Esophagus (tissue), 2 donors: ENCODE results near the gene CSAG3. TPM values are rescaled to one million over a fixed set of nuclear protein-coding genes. Genes with fewer than 3 reads are reported as not detected.
"Not testable (repeated sequence)": the region's sequence is repeated elsewhere in the genome, so short reads cannot be mapped to it uniquely, and the experiment has no call there.

Source experiments
- H3K27ac ChIP-seq, 2 donors: one replicate each; pipeline ENCODE4 v1.5.1; 2013; ENCODE audit warnings: low read depth in 2 of 2, mild to moderate bottlenecking in 2 of 2, inconsistent platforms in 1 of 2, low read length in 1 of 2, moderate library complexity in 1 of 2
- H3K27me3 ChIP-seq, 2 donors: one replicate each; pipeline ENCODE4 v1.6.1; 2013; ENCODE audit warnings: low read length in 2 of 2, control low read depth in 1 of 2, mild to moderate bottlenecking in 1 of 2; ENCODE audit not compliant: insufficient read depth in 2 of 2, control insufficient read depth in 1 of 2
- H3K36me3 ChIP-seq, 2 donors: one replicate each; pipeline ENCODE4 v1.6.1; 2013; ENCODE audit warnings: low read length in 1 of 2; ENCODE audit not compliant: control insufficient read depth in 2 of 2, insufficient read depth in 2 of 2
- H3K4me1 ChIP-seq, 2 donors: one replicate each; pipeline ENCODE4 v1.6.1; 2013; ENCODE audit warnings: low read length in 1 of 2; ENCODE audit not compliant: control insufficient read depth in 2 of 2, insufficient read depth in 2 of 2
- H3K4me3 ChIP-seq, 2 donors: one replicate each; pipeline ENCODE4 v1.5.1; 2013; ENCODE audit warnings: low read length in 2 of 2, mild to moderate bottlenecking in 2 of 2, low read depth in 1 of 2, moderate library complexity in 1 of 2
- H3K9me3 ChIP-seq, 2 donors: one replicate each; pipeline ENCODE4 v1.6.1; 2013; ENCODE audit warnings: mild to moderate bottlenecking in 2 of 2, low read depth in 1 of 2, low read length in 1 of 2, moderate library complexity in 1 of 2; ENCODE audit not compliant: control insufficient read depth in 2 of 2, insufficient read depth in 1 of 2
- WGBS, 2 donors: extraction: QIAGEN DNeasy Blood & Tissue Kit; methylation state at CpG; one replicate each; pipeline ENCODE4 v1.1.7; 2013; 5-methylcytosine and 5-hydroxymethylcytosine counted together
- polyA plus RNA-seq, 2 donors: library from polyadenylated mRNA; stranded (reverse); fragments of 200-250 nt; gene quantifications; one replicate each; pipeline ENCODE4 v1.2.3, GENCODE V29; 2013
- donor health status: healthy with polysubstance abuse.
- donor health status: Bipolar disorder and iron deficiency.

Gene CSAG3
- polyA plus RNA-seq, 2 donors: not detected

GRCh38 chrX:152738560-152738959 is 20.5 kb upstream of the CSAG3 start:
- WGBS, 2 donors: 83 to 90% methylated on average over 5 of the region's 5 CpGs
- H3K36me3 ChIP-seq: no peaks in the 10 kb centered on the region

GRCh38 chrX:152753686-152754650 is 5.0 kb upstream of the CSAG3 start, which contains the start of gene MAGEA2:
Gene MAGEA2 (minus strand): TSS chrX:152753842. CDS start chrX:152751363, 2,479 bp downstream.
- H3K27me3 ChIP-seq, H3K9me3 ChIP-seq, H3K4me1 ChIP-seq, H3K36me3 ChIP-seq, H3K4me3 ChIP-seq, H3K27ac ChIP-seq: not testable (repeated sequence)
- WGBS, 2 donors: no CpG with 5 or more reads among the region's 35 CpGs

More at GRCh38 chrX:152738560-152738959, 20.5 kb upstream of the CSAG3 start:
- peaks cover 0 to 2% of the 10 kb centered on the region in 2 donors for H3K9me3 ChIP-seq
- no peak overlapping the region for H3K4me3 ChIP-seq
- no peaks in the 10 kb centered on the region for H3K4me1 ChIP-seq
- H3K27me3 ChIP-seq: no peaks in the 10 kb centered on the region
- H3K27ac ChIP-seq: no peak overlapping the region

- not testable (repeated sequence) for H3K4me1 ChIP-seq, H3K9me3 ChIP-seq, H3K4me3 ChIP-seq, H3K36me3 ChIP-seq, H3K27me3 ChIP-seq, H3K27ac ChIP-seq
- WGBS, 2 donors: no CpG with 5 or more reads among the region's 5 CpGs
These were observed 4.1 kb upstream of the CSAG3 start for GRCh38 chrX:152754871-152755270.

DNA sequence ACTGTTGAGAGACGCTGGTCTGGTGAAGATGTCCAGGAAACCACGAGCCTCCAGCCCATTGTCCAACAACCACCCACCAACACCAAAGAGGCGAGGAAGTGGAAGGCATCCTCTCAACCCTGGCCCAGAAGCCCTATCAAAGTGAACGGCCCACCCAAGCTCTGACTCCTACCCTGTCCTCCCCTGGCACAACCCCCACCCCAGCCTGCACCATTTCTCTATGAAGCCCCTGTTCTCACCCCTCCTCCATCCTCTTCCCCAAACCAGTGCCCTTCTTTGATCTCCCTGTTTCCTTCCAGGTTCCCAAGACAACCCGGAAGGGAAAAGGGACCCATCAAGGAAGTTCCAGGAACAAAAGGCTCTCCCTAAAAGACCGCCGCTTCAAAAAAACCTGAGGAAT is 526 bp downstream of the CSAG3 start:
- WGBS, 2 donors: 65 to 69% methylated on average over 1 to 5 of the region's 7 CpGs
- H3K27me3 ChIP-seq, H3K27ac ChIP-seq, H3K9me3 ChIP-seq, H3K36me3 ChIP-seq, H3K4me1 ChIP-seq, H3K4me3 ChIP-seq: not testable (repeated sequence)

- not testable (repeated sequence) for H3K4me3 ChIP-seq, H3K27me3 ChIP-seq, H3K27ac ChIP-seq, H3K4me1 ChIP-seq, H3K9me3 ChIP-seq, H3K36me3 ChIP-seq
- 56 to 93% methylated on average over 2 to 4 of the region's 7 CpGs for WGBS, 2 donors
These were observed 2.6 kb downstream of the CSAG3 start for GRCh38 chrX:152761582-152761981.

DNA sequence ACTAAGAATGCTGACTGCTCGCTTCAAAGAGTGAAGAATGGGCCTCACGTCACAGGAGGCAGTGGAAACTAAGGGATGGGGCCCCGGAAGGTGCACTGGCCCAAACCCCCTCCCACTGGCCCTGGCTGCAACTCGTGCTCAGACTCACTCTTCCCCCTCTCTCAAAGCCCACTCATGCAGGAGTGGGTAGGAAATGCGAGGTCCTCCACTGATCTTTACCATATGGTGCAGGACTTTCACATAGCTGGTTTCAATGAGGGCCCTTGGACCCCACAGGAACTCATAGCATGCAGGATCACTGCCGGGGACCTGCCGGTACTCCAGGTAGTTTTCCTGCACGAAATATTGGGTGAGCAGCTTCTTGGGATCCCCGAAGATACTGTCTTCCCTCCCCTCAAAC is 7.5 kb downstream of the CSAG3 start:
- 64 to 80% methylated on average over 8 to 9 of the region's 9 CpGs for WGBS, 2 donors
- H3K36me3 ChIP-seq, H3K4me1 ChIP-seq, H3K27me3 ChIP-seq, H3K27ac ChIP-seq, H3K4me3 ChIP-seq, H3K9me3 ChIP-seq: not testable (repeated sequence)

DNA sequence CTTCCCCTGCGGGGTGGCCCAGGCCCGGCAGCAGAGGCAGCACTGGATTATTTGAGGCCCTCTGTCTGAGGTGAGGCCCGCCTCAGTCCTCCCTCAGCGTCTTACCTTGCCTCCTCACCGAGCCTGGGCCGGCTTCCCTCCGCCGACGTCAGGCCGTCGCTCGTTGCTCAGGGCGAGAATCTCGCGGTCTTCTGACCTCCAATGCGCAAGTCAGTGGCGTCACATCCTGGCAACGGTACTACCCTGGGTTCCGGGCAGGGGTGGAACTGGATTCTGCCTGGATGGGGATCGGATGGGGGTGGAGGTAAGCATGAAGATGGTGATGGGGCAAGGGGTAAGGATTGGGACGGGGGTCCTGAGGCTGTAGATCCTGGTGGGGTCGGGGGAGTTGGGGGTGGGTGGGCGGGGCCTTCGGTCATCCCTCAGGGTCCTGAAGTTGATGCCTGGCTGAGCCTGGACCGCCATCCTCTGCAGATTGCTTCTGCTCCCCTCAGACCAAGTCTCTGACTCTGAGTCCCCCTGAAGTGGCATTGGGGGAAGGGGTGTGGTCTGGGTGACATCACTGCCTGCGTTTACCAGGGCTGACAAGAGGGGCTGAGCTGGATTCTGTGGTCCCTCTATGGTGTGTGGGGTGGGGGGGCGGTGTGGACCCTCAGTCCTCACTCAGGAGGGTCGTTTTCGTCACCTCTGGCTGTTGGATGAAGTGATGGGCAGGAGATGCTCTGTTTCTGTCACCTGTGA is 10.7 kb downstream of the CSAG3 start, which contains the start of gene MAGEA6:
MAGEA6 (minus strand) TSS at position 141 of the 741 bp plus-strand sequence. CDS start 2,039 bp downstream, outside the sequence.
- 79 to 80% methylated on average over 2 to 3 of the region's 29 CpGs for WGBS, 2 donors
- not testable (repeated sequence) for H3K36me3 ChIP-seq

DNA sequence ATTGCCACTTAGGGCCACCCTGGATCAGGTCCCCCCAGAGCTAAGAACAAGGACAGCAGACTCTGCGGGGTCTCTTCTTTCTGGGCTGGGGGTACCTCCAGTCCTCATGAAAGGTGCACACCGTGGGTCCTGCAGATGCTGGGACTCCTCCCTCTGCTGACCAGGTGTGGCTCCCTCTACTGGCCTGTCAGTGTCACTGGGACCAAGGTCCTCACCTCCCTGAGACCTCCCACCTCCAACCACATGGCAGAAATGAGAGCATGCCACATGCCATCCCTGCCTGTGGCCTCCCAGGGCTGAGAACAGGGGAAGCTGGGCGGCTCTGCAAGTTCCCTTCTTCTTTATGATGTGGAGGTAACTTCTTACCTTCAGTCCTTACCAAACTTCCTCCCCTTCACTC is 28.0 kb downstream of the CSAG3 start:
- not testable (repeated sequence) for H3K4me1 ChIP-seq, H3K9me3 ChIP-seq, H3K27me3 ChIP-seq, H3K36me3 ChIP-seq, H3K27ac ChIP-seq, H3K4me3 ChIP-seq
- no CpG with 5 or more reads among the region's 3 CpGs for WGBS, 2 donors

More for the DNA sequence above, 10.7 kb downstream of the CSAG3 start, which contains the start of gene MAGEA6:
- not testable (repeated sequence) for H3K27ac ChIP-seq, H3K9me3 ChIP-seq, H3K27me3 ChIP-seq, H3K4me1 ChIP-seq, H3K4me3 ChIP-seq

DNA sequence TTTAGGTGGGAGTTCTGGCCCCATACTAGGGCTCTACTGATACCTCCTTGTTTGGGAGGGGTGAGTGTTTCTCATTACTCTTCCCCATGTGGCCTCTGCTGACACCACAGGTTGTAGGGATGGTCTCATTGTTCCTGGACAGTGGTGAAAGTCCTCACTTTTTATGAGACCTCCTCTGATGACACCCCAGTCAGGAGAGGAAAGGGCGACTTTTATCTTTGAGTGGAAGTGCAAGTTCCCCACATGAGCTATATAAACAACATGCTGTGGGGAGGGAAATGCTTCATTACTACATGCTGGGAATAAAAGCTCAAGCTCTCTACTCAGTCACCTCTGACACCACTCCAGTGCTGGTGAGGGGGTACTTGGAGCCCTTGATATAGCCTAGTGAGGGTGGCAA is 39.9 kb downstream of the CSAG3 start:
- no peaks in the 10 kb centered on the region for H3K4me1 ChIP-seq
- H3K36me3 ChIP-seq: no peaks in the 10 kb centered on the region
- H3K27ac ChIP-seq: no peak overlapping the region
- 43 to 80% methylated on average over 1 of the region's 1 CpG for WGBS, 2 donors
- no peaks in the 10 kb centered on the region for H3K9me3 ChIP-seq
- H3K4me3 ChIP-seq: no peak overlapping the region
- no peaks in the 10 kb centered on the region for H3K27me3 ChIP-seq
